RWPE1 (cell line): ENCODE results near the gene DPP7.
A peak's percentile ranks its signal among the peaks of the same experiment; 100 is the strongest.
"Not testable (repeated sequence)": the region's sequence is repeated elsewhere in the genome, so short reads cannot be mapped to it uniquely, and the experiment has no call there.

Experiments
- CTCF ChIA-PET: fragments of 350-600 bp; sonication (Branson Sonifier 250); formaldehyde crosslinking; extraction: SDS; loops from one replicate; lab custom pipeline; 2021; lab: Yijun Ruan, JAX
- POLR2A ChIA-PET: fragments of 400-600 bp; formaldehyde crosslinking; extraction: SDS; loops from one replicate; lab custom pipeline; 2020; ENCODE audit warnings: antibody characterized with exemption; ENCODE audit not compliant: low non-redundant PET; lab: Yijun Ruan, JAX
- DNase-seq: peaks from one replicate; pipeline ENCODE4 v3.0.0; 2012; ENCODE audit warnings: low spot score
- H3K27ac ChIP-seq: fragments of 450-650 bp; 2 replicates; pipeline ENCODE4 v1.5.1; 2017
- CTCF ChIP-seq: fragments of 450-650 bp; conservative IDR thresholded peaks from 2 replicates; pipeline ENCODE4 v1.5.1; 2017; ENCODE audit warnings: low read depth, mild to moderate bottlenecking

Gene DPP7

GRCh38 chr9:137138722-137139467, 24.4 kb upstream of the DPP7 start, which contains the start of gene GRIN1:
GRIN1 (plus strand) TSS chr9:137139154; CDS start chr9:137139487, 333 bp downstream.
- no peak for TF ChIP-seq CTCF
- H3K27ac ChIP-seq: no peak within 1 kb of the TSS
- CTCF ChIA-PET: interaction anchor here (0.6 to 2.0 kb wide), 2 partner anchors 38 to 98 kb away, joined by 3 to 11 read pairs; no protein-coding TSS in a partner anchor
- POLR2A ChIA-PET: no interaction called here
- DNase-seq: peak; percentile 66

GRCh38 chr9:137138058-137138721, 23.7 kb upstream of the DPP7 start:
- POLR2A ChIA-PET: no interaction called here
- no peak for TF ChIP-seq CTCF
- H3K27ac ChIP-seq: no peak overlapping the region
- CTCF ChIA-PET: interaction anchor here (2.0 kb wide), 1 partner anchor 98 kb away, joined by 11 read pairs; no protein-coding TSS in a partner anchor
- DNase-seq: no peak

- no peak for DNase-seq
- ChIA-PET POLR2A (no interaction called here), CTCF (interaction anchor here (0.6 to 1.2 kb wide), 5 partner anchors 12 to 369 kb away, joined by 3 to 7 read pairs (median 3); partner anchors contain the start of gene RNF224)
- no peak for TF ChIP-seq CTCF
- no peak overlapping the region for H3K27ac ChIP-seq
Measured at GRCh38 chr9:137136881-137137607, 22.5 kb upstream of the DPP7 start.

GRCh38 chr9:137136261-137136880, 21.8 kb upstream of the DPP7 start:
- TF ChIP-seq CTCF: no peak
- CTCF ChIA-PET: interaction anchor here (0.6 to 1.2 kb wide), 5 partner anchors 12 to 370 kb away, joined by 3 to 7 read pairs (median 3); partner anchors contain the start of gene RNF224
- no peak overlapping the region for H3K27ac ChIP-seq
- POLR2A ChIA-PET: no interaction called here
- no peak for DNase-seq

- CTCF ChIA-PET: interaction anchor here (0.7 kb wide), 1 partner anchor 43 kb away, joined by 4 read pairs; no protein-coding TSS in a partner anchor
- DNase-seq, H3K27ac ChIP-seq, POLR2A ChIA-PET: not testable (repeated sequence)
Measured at GRCh38 chr9:137135154-137135553, 20.6 kb upstream of the DPP7 start.

GRCh38 chr9:137134191-137134590, 19.7 kb upstream of the DPP7 start:
- DNase-seq: no peak
- POLR2A ChIA-PET: no interaction called here
- no peak for TF ChIP-seq CTCF
- H3K27ac ChIP-seq: no peak overlapping the region
- CTCF ChIA-PET: interaction anchor here (0.5 kb wide), 1 partner anchor 43 kb away, joined by 3 read pairs; no protein-coding TSS in a partner anchor
